Measurements from ENCODE around the gene RER1. TPM values are rescaled to one million over a fixed set of nuclear protein-coding genes. Genes with fewer than 3 reads are reported as not detected.

Gene RER1
- total and polyA plus RNA-seq, 8 donors, result 89.6 to 167 (median 101) TPM

- no peak overlapping the region for H3K27ac ChIP-seq
- TF ChIP-seq CTCF (IDR thresholded peaks at IDR 0.05), result no peak
- H3K36me3 ChIP-seq, result no peaks in the 10 kb centered on the region
- H3K9me3 ChIP-seq, result no peaks in the 10 kb centered on the region
- no peak overlapping the region for H3K4me3 ChIP-seq
- H3K27me3 ChIP-seq, result peaks cover 0 to 8% of the 10 kb centered on the region in 2 donors
- DNase-seq, result peak in 1 of 4 donors; percentile 74
- no peak for ATAC-seq
- intact Hi-C loops (cut with DNase I), result no loop called here
- no peaks in the 10 kb centered on the region for H3K4me1 ChIP-seq
Observed at GRCh38 chr1:2350911-2351655, 40.6 kb upstream of the RER1 start.

- ATAC-seq (no peak), DNase-seq (peak in 1 of 4 donors; percentile 38)
- H3K9me3 ChIP-seq, result no peaks in the 10 kb centered on the region
- no peak for TF ChIP-seq CTCF (IDR thresholded peaks at IDR 0.05)
- H3K27me3 ChIP-seq, result peaks cover 0 to 8% of the 10 kb centered on the region in 2 donors
- no peak overlapping the region for H3K27ac ChIP-seq
- intact Hi-C loops (cut with DNase I), result no loop called here
- no peaks in the 10 kb centered on the region for H3K36me3 ChIP-seq
- no peak overlapping the region for H3K4me3 ChIP-seq
- no peaks in the 10 kb centered on the region for H3K4me1 ChIP-seq
Observed at GRCh38 chr1:2351723-2352122, 39.9 kb upstream of the RER1 start.

- no peak for TF ChIP-seq CTCF (IDR thresholded peaks at IDR 0.05)
- Histone ChIP-seq H3K27me3 (peaks cover 0 to 8% of the 10 kb centered on the region in 2 donors), H3K4me3 (no peak overlapping the region), H3K36me3 (no peaks in the 10 kb centered on the region), H3K27ac (no peak overlapping the region), H3K9me3 (no peaks in the 10 kb centered on the region), H3K4me1 (no peaks in the 10 kb centered on the region)
- DNase-seq, result peak in 1 of 4 donors; percentile 57
- intact Hi-C loops (cut with DNase I), result no loop called here
- ATAC-seq, result no peak
Observed at GRCh38 chr1:2352341-2352896, 39.2 kb upstream of the RER1 start.

- peaks cover 0 to 8% of the 10 kb centered on the region in 2 donors for H3K27me3 ChIP-seq
- no peak overlapping the region for H3K27ac ChIP-seq
- DNase-seq (peak in 1 of 4 donors; percentile 39), ATAC-seq (no peak)
- H3K9me3 ChIP-seq, result no peaks in the 10 kb centered on the region
- intact Hi-C loops (cut with DNase I), result no loop called here
- TF ChIP-seq CTCF (IDR thresholded peaks at IDR 0.05), result no peak
- no peaks in the 10 kb centered on the region for H3K36me3 ChIP-seq
- H3K4me1 ChIP-seq, result no peaks in the 10 kb centered on the region
- no peak overlapping the region for H3K4me3 ChIP-seq
Observed at GRCh38 chr1:2352897-2353550, 38.6 kb upstream of the RER1 start.
